DOHH2 (cell line): Measurements from ENCODE around the gene TAF3.

Experiments used
- EZH2phosphoT487 ChIP-seq: fragments of 200-600 bp; sonication (generic); IDR thresholded peaks from 2 replicates; pipeline ENCODE4 v1.6.1; 2017; ENCODE audit warnings: borderline replicate concordance, mild to moderate bottlenecking, antibody characterized with exemption, low read length, moderate library complexity, mixed read lengths
- TF ChIP-seq, protein P1 (sequence below): fragments of 200-600 bp; sonication (generic); IDR thresholded peaks from one replicate; pipeline ENCODE4 v1.5.1; 2014; ENCODE audit warnings: antibody characterized with exemption, mild to moderate bottlenecking, low read depth, low read length; ENCODE audit not compliant: poor library complexity, severe bottlenecking

DNA sequence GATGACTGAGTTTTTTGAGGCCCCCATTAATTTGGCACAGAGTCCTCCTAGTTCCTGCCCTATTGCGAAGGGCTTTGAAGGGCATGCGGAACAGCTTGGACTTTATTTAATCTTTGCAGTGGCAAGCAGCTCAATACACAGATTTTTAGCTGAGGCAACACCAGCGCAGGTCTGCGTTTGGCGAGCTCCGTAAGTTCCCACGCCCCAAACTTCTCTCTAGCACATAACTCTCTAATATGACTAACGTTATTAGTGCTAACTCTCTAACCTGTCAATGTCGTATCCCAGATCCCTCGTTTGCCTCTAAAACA, 366 bp upstream of the TAF3 start:
- TF ChIP-seq, protein P1, sequence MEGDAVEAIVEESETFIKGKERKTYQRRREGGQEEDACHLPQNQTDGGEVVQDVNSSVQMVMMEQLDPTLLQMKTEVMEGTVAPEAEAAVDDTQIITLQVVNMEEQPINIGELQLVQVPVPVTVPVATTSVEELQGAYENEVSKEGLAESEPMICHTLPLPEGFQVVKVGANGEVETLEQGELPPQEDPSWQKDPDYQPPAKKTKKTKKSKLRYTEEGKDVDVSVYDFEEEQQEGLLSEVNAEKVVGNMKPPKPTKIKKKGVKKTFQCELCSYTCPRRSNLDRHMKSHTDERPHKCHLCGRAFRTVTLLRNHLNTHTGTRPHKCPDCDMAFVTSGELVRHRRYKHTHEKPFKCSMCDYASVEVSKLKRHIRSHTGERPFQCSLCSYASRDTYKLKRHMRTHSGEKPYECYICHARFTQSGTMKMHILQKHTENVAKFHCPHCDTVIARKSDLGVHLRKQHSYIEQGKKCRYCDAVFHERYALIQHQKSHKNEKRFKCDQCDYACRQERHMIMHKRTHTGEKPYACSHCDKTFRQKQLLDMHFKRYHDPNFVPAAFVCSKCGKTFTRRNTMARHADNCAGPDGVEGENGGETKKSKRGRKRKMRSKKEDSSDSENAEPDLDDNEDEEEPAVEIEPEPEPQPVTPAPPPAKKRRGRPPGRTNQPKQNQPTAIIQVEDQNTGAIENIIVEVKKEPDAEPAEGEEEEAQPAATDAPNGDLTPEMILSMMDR: no peak
- no peak for TF ChIP-seq EZH2phosphoT487
